GM21576 (cell line): Measurements from ENCODE around the gene TERT.
"Not testable (repeated sequence)": the region's sequence is repeated elsewhere in the genome, so short reads cannot be mapped to it uniquely, and the experiment has no call there.

ENCODE experiments used
- ATAC-seq: cut with Tn5 transposase; IDR thresholded peaks from one replicate; pipeline ENCODE4 v1.9.1; 2021; ENCODE audit warnings: mild to moderate bottlenecking, moderate library complexity; ENCODE audit not compliant: unreplicated experiment

TERT gene

GRCh38 chr5:1331861-1332405 lies 37.1 kb upstream of the TERT start:
- ATAC-seq = no peak

DNA sequence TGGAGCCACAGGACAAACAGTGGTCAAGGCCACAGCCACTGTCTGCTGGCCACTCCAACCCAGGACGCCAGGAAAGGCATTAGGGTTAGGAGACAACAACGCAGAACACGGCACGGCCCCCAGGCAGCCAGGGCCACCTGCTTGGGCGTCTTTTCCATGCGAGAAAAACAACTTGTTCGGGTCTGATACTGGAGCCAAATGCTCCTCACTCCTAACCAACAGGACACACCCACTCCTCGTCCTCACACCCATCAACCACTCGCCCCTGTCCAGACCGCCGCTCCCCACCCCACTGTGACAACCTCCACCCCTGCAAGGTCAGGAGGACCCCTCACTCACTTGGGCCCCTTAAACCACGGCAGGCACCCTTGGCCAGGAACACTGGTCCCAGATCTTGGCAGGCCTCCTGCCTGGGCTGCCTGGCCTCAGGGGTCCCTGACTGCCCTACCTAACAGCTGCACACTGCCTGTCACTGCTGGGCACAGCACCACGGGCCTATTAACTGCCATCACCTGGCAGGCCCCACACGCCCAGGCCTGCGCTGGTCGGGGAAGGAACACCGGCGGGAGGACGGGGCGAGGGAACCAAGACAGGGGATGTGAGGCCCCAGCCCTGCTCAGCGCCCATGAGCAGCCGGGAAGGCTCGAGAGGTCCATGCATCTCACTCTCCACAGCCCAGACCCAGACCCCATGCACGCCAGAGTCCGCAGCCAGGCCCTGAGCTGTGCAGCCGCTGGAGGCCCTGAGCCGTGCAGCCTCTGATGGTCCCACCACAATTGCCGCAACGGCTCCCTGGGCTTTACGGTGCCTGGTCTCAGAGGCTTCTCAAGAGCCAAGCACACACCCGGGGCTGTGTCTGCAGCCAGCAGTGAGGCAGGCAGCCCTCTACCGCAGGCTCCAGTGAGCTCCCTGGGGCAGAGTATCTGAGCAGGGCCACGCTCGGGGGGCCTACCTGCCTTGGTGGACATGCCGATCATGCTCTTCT lies 36.3 kb upstream of the TERT start:
- no peak for ATAC-seq

- ATAC-seq = no peak
Measured at GRCh38 chr5:1330146-1330846, 35.4 kb upstream of the TERT start.

DNA sequence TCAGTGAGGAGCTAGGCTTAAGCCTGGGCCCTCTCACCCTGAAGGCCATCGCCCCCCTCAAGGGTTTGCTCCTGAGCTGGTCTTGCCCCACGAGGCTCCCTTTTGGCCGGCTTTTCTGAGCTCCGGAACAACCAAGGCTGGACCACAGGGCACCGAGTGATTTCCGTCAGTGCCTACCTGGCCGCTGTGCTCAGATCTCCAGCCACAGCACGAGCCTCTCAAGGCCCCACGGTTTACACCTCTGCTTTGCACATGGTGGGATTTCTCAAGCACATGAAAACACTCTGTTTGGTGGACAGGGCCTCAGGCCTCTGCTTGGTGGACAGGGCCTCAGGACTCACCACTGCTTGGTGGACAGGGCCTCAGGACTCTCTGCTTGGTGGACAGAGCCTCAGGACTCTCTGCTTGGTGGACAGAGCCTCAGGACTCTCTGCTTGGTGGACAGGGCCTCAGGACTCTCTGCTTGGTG lies 34.3 kb upstream of the TERT start:
- no peak for ATAC-seq

GRCh38 chr5:1328237-1329110 lies 33.6 kb upstream of the TERT start:
- ATAC-seq = not testable (repeated sequence)

- ATAC-seq = not testable (repeated sequence)
Measured at GRCh38 chr5:1326901-1327756, 32.3 kb upstream of the TERT start.

DNA sequence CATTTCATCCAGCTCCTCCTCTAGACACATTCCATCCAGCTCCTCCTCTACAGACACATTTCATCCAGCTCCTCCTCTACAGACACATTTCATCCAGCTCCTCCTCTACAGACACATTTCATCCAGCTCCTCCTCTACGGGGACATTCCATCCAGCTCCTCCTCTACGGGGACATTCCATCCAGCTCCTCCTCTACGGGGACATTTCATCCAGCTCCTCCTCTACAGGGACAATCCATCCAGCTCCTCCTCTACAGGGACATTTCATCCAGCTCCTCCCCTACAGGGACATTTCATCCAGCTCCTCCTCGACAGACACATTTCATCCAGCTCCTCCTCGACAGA lies 31.6 kb upstream of the TERT start:
- not testable (repeated sequence) for ATAC-seq

DNA sequence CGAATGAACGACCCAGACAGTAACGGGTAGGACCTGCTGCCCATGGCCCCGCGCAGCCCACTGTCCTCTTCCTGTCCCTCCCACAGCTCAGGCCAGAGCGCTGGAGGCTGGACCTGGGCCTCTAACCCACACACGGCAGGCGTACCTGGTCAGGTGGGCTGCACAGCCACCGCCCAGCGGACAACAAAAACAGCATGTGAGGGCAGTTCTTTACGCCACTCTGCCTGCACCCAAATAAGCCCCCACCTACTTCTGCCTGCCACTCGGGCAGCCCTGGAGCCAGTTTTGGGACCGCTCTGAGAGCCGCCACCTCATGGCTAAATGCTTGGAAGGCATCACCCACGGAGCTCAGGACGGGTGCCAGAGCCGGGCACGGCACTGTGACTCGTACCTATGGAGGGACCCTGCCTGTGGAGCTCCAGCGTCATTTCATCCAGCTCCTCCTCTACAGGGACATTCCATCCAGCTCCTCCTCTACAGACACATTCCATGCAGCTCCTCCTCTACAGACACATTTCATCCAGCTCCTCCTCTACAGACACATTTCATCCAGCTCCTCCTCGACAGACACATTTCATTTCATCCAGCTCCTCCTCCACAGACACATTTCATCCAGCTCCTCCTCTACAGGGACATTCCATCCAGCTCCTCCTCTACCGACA lies 31.1 kb upstream of the TERT start:
- no peak for ATAC-seq

DNA sequence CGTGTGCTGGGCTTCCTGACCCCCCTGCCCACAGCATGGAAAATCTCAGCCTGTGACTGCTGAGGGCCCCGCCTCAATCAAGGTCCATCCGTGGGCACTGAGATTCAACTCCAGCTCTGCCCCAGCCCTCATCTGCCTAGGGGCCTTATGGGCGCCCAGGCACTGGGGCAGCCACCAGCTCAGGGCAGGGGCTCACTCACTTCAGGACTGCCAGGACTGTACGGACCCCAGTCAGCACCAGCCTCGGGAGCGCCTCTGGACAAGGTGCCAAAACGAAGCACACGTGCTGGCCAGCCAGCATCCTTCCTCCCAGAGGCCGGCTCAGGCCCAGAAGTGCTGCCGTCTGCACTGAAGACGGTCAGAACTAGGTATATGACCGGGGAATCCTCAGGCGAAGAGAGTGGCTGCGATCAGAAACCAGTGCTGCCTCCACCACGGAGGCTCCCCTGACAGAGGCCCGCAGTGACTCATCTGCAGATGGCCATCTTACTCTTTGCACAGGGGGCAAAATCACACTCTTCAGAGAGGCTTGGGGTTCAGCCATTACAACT lies 30.4 kb upstream of the TERT start:
- ATAC-seq = no peak

- no peak for ATAC-seq
Measured at GRCh38 chr5:1324719-1325190, 29.9 kb upstream of the TERT start.

DNA sequence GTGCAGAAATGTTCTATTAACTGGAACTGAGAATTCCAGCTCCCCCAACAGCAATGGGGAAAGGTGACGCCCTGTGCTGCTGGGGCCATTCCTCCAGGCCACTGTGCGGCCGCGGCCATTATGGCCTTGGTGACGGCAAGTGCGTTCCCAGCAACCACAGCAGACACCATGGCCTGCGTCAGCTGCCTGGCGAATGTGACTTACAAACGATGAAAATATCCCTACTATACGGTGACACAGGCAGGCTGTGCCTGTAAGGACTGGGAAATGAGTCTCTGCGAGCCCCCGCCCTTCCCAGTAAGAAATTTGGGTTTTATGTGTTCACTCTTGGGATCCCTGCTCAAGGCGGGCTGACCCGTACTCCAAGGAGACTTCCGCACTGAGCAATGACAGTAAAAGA lies 29.4 kb upstream of the TERT start:
- no peak for ATAC-seq

DNA sequence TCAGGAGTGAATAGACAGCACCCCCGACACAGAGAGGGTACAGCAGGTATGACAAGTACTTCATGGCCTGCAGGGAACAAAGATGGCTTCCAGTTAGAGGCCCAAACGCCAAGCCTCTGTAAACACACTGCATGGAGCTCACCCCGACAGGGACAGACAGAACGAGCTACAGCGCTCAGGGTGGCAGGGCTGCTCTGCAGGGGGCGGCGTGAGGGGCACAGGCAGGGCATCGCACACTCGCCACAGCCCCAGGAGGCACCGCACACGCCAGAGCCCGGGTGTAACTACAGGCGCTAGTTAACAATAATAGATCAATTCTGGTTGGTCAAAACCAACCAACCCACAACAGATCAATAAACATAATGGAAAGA lies 28.9 kb upstream of the TERT start:
- no peak for ATAC-seq

DNA sequence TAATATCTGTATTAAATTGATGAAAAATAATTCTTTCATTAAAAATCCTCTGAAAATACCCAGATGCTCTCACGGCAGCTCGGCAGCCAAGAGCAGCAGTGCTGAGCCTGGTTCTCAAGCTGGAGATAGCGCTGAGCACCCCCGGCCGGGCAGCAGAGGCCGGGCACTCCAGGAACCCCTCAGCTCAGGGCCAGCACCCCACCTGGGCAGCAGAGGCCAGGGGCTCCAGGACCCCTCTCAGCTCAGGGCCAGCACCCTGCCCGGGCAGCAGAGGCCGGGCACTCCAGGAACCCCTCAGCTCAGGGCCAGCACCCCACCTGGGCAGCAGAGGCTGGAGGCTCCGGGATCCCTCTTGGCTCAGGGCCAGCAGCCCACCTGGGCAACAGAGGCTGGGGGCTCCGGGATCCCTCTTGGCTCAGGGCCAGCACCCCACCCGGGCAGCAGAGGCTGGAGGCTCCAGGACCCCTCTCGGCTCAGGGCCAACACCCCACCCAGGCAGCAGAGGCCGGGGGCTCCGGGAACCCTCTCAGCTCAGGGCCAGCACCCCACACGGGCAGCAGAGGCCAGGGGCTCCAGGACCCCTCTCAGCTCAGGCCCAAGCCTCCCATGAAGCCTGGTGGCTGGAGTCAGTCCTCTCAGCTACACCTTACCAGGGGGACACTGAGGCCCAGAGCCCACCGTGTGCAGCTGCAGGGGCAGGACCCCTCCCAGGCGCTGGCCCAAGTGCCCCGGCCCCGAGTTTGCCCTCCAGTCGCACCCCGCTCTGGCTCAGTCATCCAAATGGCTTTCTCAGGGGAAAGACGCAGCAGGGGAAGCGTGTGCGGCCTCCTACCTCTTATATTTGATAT lies 28.3 kb upstream of the TERT start:
- no peak for ATAC-seq

DNA sequence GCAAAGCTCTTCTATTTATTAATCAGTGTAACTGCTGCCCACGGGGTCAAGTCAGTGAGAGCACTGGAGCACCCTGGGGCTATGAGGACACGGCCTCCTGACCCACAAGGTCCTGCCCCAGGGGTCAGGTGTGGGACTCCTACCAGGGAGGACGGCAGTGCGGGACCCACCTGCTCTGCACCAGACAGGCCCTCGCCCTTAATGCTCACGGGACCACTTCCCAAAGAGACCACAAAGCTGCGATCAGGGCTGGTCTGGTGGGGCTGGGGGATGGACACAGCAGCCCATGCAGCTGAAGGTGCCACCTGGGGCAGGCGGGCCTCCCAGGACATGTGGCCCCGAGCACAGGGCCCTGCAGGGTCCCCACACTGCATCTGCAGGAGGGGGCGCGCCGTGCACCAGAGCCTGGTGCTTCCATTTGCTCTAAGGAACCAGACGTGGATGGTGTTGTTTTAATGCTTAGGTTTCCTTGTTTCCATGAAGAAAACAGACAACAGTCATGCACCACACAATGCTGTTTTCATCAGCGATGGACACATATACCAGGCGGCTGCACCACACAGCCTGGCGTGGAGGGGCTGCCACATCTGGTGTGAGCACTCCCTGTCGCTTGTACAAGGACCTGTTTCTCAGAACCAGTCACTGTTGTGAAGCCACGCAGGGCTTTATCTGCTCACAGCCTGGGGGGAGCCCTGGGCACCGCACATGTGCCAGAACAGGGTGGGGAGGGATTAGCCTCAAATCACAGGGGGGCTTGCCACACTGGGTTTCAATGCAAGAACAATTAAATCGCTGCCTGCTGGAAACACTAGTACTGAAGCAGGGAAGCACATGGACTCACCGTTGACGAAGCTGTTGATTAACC lies 27.4 kb upstream of the TERT start:
- no peak for ATAC-seq

- ATAC-seq = no peak
Measured at GRCh38 chr5:1321576-1321975, 26.7 kb upstream of the TERT start.

DNA sequence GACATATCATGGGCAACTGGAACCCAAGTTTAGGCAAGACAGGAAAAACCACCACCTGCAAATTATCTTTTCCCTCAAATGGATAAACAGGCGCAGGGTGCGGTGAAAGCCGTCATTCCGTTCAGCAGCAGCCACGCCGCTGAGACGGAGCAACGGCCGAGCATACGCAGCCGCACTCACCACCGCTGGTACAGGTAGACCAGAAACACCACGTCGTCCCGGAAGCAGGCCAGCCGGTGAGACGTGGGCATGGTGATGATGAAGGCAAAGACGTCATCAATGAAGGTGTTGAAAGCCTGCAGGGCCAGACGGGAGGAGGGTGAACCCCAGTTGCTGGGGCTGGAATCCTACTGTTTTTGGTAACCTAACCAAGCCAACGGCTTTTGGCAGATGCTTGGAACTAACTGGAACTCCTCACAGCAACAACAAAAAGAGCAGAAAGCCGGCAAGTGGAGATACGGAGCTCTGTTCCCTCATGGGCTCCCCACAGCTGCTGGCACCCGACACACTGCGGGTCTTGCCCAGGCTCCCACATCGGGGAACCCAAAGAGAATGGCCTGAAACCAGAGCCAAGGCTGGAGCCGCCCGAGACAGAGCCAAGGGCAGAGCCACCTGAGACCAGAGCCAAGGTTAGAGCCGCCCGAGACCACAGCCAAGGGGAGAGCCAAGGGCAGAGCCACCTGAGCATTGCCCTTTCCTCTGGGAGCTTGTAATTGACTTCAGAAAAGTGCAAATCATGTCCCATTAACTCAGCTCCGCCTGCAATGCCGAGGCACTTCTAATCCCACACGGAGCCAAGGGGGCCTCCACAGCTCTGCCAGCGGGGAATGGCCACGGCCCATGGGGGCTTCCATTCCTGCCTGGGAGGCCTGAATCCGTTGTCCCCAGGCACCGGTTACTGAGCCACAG lies 25.8 kb upstream of the TERT start:
- ATAC-seq = no peak
